Measurements from ENCODE around the gene CD83. TPM values are rescaled to one million over a fixed set of nuclear protein-coding genes. Genes with fewer than 3 reads are reported as not detected.

Gene CD83
- total and polyA plus RNA-seq, 2 of the 8 experiments (the other 6 are each of a cell fraction or from before 2014, with no cell fraction given), result 4.6 to 8.5 TPM

DNA sequence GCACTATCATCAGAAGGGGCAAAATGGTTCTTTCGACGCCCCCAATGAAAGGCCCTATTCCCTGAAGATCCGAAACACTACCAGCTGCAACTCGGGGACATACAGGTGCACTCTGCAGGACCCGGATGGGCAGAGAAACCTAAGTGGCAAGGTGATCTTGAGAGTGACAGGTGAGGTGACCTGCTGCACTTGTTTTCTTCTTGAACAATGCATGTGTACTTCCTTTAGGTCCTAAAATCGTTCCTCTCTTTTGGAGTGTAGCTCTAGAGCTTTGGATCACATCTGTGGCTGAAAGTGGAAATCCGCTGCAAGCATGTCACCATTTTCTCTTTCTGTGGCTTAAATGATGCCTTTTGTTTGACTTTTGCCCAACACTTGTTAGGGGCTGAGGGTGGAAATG is 14.0 kb downstream of the CD83 start:
- Histone ChIP-seq H3K18ac (ENCODE audit: extremely low read depth, low read length) (no peak overlapping the region), H3K23me2 (ENCODE audit: low read depth, low read length) (no peaks in the 10 kb centered on the region), H4K5ac (ENCODE audit: insufficient read length, low read depth, low read length) (no peak overlapping the region), H3K4me3 (ENCODE audit: extremely low read depth in 1 of 4, insufficient read depth in 2 of 4, low read depth in 3 of 4, low read length in 4 of 4) (no peak overlapping the region), H4K20me1 (replicated peaks in 1 of 2; ENCODE audit: control insufficient read depth in 1 of 2, insufficient read depth in 2 of 2, low read length in 2 of 2) (no peaks in the 10 kb centered on the region), H3K4me2 (ENCODE audit: insufficient read depth in 1 of 2, low read depth in 2 of 2, low read length in 2 of 2) (no peak overlapping the region), H3K27me3 (replicated peaks in 1 of 4; ENCODE audit: control insufficient read depth in 3 of 4, extremely low read depth in 1 of 4, insufficient read depth in 3 of 4, low read length in 3 of 4) (no peaks in the 10 kb centered on the region; a peak in 1 of 7 replicates), H2AK5ac (ENCODE audit: low read depth, low read length) (no peak overlapping the region), H3K79me1 (ENCODE audit: low read depth, low read length) (no peaks in the 10 kb centered on the region), H3K23ac (ENCODE audit: insufficient read length) (no peak overlapping the region), H4K91ac (replicated peaks; ENCODE audit: insufficient read length, low read length) (no peak overlapping the region), H4K8ac (ENCODE audit: extremely low read depth, insufficient read depth, low read length) (no peak overlapping the region), H3K4me1 (replicated peaks in 1 of 4; ENCODE audit: control insufficient read depth in 3 of 4, insufficient read depth in 4 of 4, low read length in 3 of 4) (peaks cover 4 to 19% (median 16%) of the 10 kb centered on the region in 4 experiments), H3K9me3 (ENCODE audit: insufficient read depth in 2 of 2, low read depth in 1 of 2, low read length in 1 of 2) (no peaks in the 10 kb centered on the region), H2BK20ac (ENCODE audit: low read length) (no peak overlapping the region), H3K56ac (replicated peaks; ENCODE audit: insufficient read length, low read depth, low read length) (no peak overlapping the region), H3K36me3 (ENCODE audit: control insufficient read depth in 2 of 4, insufficient read depth in 4 of 4, low read length in 3 of 4) (no peaks in the 10 kb centered on the region), H3K27ac (ENCODE audit: low read depth, low read length) (no peak overlapping the region), H3K9ac (replicated peaks in 1 of 4; ENCODE audit: extremely low read depth in 1 of 4, low read depth in 3 of 4, low read length in 3 of 4) (no peak overlapping the region), H3K4ac (replicated peaks; ENCODE audit: insufficient read length, low read depth, low read length) (no peak overlapping the region), H2BK12ac (ENCODE audit: low read depth, low read length) (no peak overlapping the region), H2BK120ac (replicated peaks; ENCODE audit: low read depth, low read length) (no peak overlapping the region), H3K79me2 (ENCODE audit: control insufficient read depth in 1 of 2, insufficient read depth in 2 of 2, low read length in 2 of 2) (no peaks in the 10 kb centered on the region; a peak in 1 of 4 replicates), H2BK5ac (ENCODE audit: low read depth, low read length) (no peak overlapping the region), H2BK15ac (ENCODE audit: low read length) (no peak overlapping the region), H3K14ac (ENCODE audit: insufficient read length) (no peak overlapping the region), H2AFZ (ENCODE audit: low read length) (no peak overlapping the region)
- 84% methylated on average over 7 of the region's 7 CpGs; no CpG with 5 or more reads in 1 of the 2 experiments for WGBS, 2 experiments (ENCODE audit: extremely low coverage in 1 of 2, insufficient coverage in 1 of 2, insufficient read length in 1 of 2, insufficient replicate concordance in 2 of 2, low coverage in 1 of 2, low lambda C conversion rate in 2 of 2, missing lambda C conversion rate in 1 of 2)
- POLR2A ChIA-PET (ENCODE audit: partially characterized antibody), result no interaction called here
- CTCF ChIA-PET (ENCODE audit: partially characterized antibody), result interaction anchor here (1.1 to 1.7 kb wide), 2 partner anchors 9 to 12 kb away, joined by 4 to 8 read pairs; no protein-coding TSS in a partner anchor
- FAIRE-seq, result no peak
- no peak for DNase-seq (ENCODE audit: low read depth in 1 of 2, low spot score in 2 of 2)
- TF ChIP-seq, protein P1, sequence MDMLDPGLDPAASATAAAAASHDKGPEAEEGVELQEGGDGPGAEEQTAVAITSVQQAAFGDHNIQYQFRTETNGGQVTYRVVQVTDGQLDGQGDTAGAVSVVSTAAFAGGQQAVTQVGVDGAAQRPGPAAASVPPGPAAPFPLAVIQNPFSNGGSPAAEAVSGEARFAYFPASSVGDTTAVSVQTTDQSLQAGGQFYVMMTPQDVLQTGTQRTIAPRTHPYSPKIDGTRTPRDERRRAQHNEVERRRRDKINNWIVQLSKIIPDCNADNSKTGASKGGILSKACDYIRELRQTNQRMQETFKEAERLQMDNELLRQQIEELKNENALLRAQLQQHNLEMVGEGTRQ (IDR thresholded peaks at IDR 0.05; ENCODE audit: low read length), result no peak
- no peak for TF ChIP-seq SP1 (IDR thresholded peaks at IDR 0.05; ENCODE audit: low read depth, low read length)
- TF ChIP-seq BRCA1 (IDR thresholded peaks at IDR 0.05; ENCODE audit: low read depth, low read length), result no peak
- no peak for TF ChIP-seq SAP30 (IDR thresholded peaks at IDR 0.05; ENCODE audit: insufficient read depth, insufficient replicate concordance, low read length)
- TF ChIP-seq PHF8 (conservative IDR thresholded peaks at IDR 0.05; ENCODE audit: low read depth, low read length), result no peak
- TF ChIP-seq, protein P2, sequence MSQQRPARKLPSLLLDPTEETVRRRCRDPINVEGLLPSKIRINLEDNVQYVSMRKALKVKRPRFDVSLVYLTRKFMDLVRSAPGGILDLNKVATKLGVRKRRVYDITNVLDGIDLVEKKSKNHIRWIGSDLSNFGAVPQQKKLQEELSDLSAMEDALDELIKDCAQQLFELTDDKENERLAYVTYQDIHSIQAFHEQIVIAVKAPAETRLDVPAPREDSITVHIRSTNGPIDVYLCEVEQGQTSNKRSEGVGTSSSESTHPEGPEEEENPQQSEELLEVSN (IDR thresholded peaks at IDR 0.05), result no peak
- TF ChIP-seq BACH1 (IDR thresholded peaks at IDR 0.05; ENCODE audit: low read length), result no peak
- no peak for TF ChIP-seq SRF (IDR thresholded peaks at IDR 0.05; ENCODE audit: low read depth, low read length)
- no peak for TF ChIP-seq KDM4A (IDR thresholded peaks at IDR 0.05; ENCODE audit: low read depth, low read length, severe bottlenecking)
- TF ChIP-seq EZH2 (IDR thresholded peaks at IDR 0.05; ENCODE audit: low read depth, low read length, severe bottlenecking), result no peak
- no peak for TF ChIP-seq POLR2A (IDR thresholded peaks at IDR 0.05; ENCODE audit: control extremely low read depth in 1 of 2, low read depth in 2 of 2, low read length in 2 of 2)
- no peak for TF ChIP-seq TAF7 (optimal IDR thresholded peaks at IDR 0.05; ENCODE audit: borderline replicate concordance, low read depth, low read length)
- TF ChIP-seq POU5F1 (IDR thresholded peaks at IDR 0.05; ENCODE audit: low read depth, low read length), result no peak
